EH (cell line): ENCODE measurements around the gene TCTN1.
A peak's percentile ranks its signal among the peaks of the same experiment; 100 is the strongest.
"Not testable (repeated sequence)": the region's sequence is repeated elsewhere in the genome, so short reads cannot be mapped to it uniquely, and the experiment has no call there.

Source experiments
- DNase-seq: peaks from one replicate; pipeline ENCODE4 v3.0.0-alpha.2; 2015; ENCODE audit warnings: low read depth

The TCTN1 gene

GRCh38 chr12:110613771-110614684, at the start of gene TCTN1:
TCTN1 (plus strand) TSS chr12:110614129; CDS start chr12:110614183, 54 bp downstream.
- DNase-seq, result peak; percentile 96

GRCh38 chr12:110564471-110564991, 49.4 kb upstream of the TCTN1 start:
- DNase-seq, result peak; percentile 58

- DNase-seq, result no peak
Observed at GRCh38 chr12:110565894-110566871, 47.7 kb upstream of the TCTN1 start.

GRCh38 chr12:110566993-110567392, 46.9 kb upstream of the TCTN1 start:
- DNase-seq, result no peak

GRCh38 chr12:110568752-110569151, 45.2 kb upstream of the TCTN1 start:
- DNase-seq, result no peak

GRCh38 chr12:110569838-110570237, 44.1 kb upstream of the TCTN1 start:
- DNase-seq, result not testable (repeated sequence)

GRCh38 chr12:110570798-110571197, 43.1 kb upstream of the TCTN1 start:
- DNase-seq, result not testable (repeated sequence)

- no peak for DNase-seq
Observed at GRCh38 chr12:110574044-110574443, 39.9 kb upstream of the TCTN1 start.

- not testable (repeated sequence) for DNase-seq
Observed at GRCh38 chr12:110574717-110575230, 39.2 kb upstream of the TCTN1 start.

- no peak for DNase-seq
Observed at GRCh38 chr12:110575326-110575725, 38.6 kb upstream of the TCTN1 start.

GRCh38 chr12:110576504-110576903, 37.4 kb upstream of the TCTN1 start:
- no peak for DNase-seq

GRCh38 chr12:110577864-110578693, 35.9 kb upstream of the TCTN1 start:
- DNase-seq, result peak; percentile 82

- no peak for DNase-seq
Observed at GRCh38 chr12:110578694-110579534, 35.0 kb upstream of the TCTN1 start.

- DNase-seq, result no peak
Observed at GRCh38 chr12:110579535-110580253, 34.2 kb upstream of the TCTN1 start.

- DNase-seq, result no peak
Observed at GRCh38 chr12:110581931-110582275, 32.0 kb upstream of the TCTN1 start.

GRCh38 chr12:110582276-110583136, 31.4 kb upstream of the TCTN1 start:
- DNase-seq, result peak; percentile 57

- peak; percentile 94 for DNase-seq
Observed at GRCh38 chr12:110583137-110584059, 30.5 kb upstream of the TCTN1 start, which contains the start of gene PPTC7. PPTC7 (minus strand) TSS chr12:110583318; CDS start chr12:110583031, 287 bp downstream.
